GM13976 (cell line): Measurements from ENCODE around the gene JSRP1.
A peak's percentile ranks its signal among the peaks of the same experiment; 100 is the strongest.

ENCODE experiments used
- DNase-seq: peaks from one replicate; pipeline ENCODE4 v3.0.0; 2012; ENCODE audit warnings: low spot score
- in situ Hi-C: fragments of 300-500 bp; cut with MboI; formaldehyde crosslinking; loops from one replicate; pipeline ENCODE4 v1.12.0; 2022; ENCODE audit warnings: low sequenced_read_pairs, mixed read lengths, inconsistent platforms; ENCODE audit not compliant: unreplicated experiment
- TF ChIP-seq, protein P1 (sequence below): IDR thresholded peaks from 2 replicates; pipeline ENCODE4 v1.5.1; 2012; ENCODE audit warnings: borderline replicate concordance, mild to moderate bottlenecking; ENCODE audit not compliant: insufficient read depth; ENCODE audit errors: extremely low read depth, missing control alignments, control extremely low read depth

The JSRP1 gene

DNA sequence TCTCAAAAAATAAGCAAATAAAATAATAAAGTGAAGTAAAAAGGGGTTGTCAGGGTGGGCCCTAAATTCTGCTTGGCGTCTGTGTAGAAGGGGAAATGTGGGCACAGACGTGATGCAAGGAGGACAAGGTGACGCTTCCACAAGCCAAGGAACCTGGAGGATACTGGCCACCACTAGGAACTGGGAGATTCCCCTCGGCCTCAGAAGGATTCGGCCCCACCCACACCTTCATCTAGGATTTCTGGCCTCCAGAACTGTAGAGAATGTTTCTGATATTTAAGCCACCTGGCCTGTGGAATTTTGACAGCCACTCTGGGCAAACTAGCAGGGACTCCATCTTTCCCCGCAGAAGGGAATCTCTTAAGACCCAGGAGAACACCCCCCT is 21.2 kb downstream of the JSRP1 start:
- in situ Hi-C loops: no loop called here
- TF ChIP-seq, protein P1, sequence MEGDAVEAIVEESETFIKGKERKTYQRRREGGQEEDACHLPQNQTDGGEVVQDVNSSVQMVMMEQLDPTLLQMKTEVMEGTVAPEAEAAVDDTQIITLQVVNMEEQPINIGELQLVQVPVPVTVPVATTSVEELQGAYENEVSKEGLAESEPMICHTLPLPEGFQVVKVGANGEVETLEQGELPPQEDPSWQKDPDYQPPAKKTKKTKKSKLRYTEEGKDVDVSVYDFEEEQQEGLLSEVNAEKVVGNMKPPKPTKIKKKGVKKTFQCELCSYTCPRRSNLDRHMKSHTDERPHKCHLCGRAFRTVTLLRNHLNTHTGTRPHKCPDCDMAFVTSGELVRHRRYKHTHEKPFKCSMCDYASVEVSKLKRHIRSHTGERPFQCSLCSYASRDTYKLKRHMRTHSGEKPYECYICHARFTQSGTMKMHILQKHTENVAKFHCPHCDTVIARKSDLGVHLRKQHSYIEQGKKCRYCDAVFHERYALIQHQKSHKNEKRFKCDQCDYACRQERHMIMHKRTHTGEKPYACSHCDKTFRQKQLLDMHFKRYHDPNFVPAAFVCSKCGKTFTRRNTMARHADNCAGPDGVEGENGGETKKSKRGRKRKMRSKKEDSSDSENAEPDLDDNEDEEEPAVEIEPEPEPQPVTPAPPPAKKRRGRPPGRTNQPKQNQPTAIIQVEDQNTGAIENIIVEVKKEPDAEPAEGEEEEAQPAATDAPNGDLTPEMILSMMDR: no peak
- no peak for DNase-seq

DNA sequence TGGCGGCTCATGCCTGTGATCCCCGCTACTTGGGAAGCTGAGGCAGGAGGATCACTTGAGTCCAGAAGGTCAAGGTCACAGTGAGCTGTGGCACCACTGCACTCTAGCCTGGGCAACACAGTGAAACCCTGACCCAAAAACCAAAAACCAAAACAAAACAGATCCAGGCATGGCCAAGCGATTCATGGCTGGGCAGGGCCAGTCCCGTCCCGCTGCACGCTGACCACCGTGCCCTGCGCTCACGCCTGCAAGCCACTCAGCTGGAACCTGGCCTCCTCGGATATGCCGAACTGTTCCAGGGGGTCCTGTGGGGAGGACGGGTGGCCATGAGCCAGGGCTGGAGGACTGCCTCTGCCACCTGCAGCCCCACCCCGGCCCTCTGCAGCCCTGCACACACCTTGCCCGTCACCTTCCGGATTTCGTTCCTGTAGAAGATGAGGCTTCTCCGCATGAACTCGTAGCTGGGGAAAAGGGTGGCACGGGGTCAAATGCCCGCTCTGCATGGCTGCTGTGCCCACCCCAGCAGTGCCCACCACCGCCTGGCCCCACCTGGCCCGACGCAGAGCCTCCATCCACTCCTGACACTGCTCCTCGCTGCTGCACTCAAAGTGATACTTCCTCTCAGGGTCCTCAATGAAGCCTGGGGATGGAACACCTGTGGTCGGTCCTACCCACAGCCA is 22.5 kb downstream of the JSRP1 start:
- TF ChIP-seq, protein P1: no peak
- DNase-seq: no peak

DNA sequence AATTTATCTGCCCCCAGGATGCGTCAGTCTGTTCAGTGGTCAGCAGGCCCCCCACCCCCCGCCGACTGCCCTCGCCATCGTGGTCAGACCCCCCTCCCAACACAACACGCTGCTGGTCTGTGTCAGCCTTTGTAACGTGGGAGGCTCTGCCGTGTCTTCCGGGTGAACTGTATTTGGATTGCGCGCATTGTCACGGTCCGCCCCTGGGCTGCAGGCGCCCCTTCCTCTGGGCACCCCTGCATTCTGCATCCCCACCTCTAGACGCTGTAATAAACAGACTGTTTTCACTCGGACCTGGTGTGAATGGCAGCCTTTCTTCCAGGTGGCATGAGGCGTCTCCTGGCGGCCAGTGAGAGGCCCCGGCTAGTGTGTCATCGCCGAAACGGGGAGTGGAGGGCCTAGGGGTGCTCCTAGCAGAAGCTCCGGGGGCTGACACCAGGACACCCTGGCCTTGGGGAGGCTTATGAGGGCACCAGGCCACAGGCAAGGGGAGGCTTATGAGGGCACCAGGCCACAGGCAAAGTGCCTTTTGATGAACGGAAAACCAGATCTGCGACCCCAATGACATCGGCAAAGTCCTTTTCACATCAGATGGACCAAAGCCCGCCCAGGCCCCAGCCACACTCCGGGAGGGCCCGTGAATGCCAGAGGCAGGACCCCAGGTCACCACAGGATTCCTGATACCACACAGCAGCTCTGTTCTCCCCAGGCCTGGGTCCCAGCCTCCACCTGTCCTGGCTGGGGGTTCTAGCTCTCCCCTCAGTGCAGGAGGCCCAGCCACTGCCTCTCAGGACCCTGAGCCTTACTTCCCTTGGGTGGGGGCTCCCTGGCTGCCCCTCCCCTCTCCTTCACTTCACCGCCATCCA is 23.7 kb downstream of the JSRP1 start:
- no peak for DNase-seq
- TF ChIP-seq, protein P1: no peak
- in situ Hi-C loops: no loop called here

More for the DNA sequence above, 22.5 kb downstream of the JSRP1 start:
- in situ Hi-C loops: no loop called here

DNA sequence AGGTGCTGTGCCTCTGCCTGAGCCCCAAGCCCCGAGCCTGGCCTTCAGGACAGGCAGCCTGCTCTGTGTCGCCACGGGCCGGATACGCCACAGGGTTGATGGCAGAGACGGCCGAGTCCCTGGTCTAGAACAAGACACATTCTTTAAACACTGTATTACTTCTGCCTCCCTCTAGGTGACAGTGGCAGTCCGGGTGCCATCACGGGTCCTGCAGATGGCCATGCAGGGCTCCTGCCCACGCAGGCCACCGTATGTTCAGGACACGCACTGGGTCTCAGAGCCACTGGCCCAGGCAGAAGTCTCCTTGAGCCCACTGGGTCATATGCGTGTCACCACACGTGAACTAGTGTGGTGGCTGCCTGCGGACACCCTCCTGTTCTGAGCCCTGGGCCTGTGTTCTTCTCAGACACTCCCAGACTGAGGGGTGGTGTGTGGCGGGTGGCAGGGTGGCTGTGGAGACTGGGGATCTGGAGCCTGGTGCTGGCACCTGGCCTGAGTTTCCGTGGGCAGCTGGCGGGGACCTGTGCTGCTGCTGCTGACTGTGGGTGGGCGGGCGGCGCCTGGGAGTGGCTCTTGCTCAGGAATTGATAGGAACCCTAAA is 24.5 kb downstream of the JSRP1 start:
- TF ChIP-seq, protein P1: peak; percentile 4
- in situ Hi-C loops: no loop called here

DNA sequence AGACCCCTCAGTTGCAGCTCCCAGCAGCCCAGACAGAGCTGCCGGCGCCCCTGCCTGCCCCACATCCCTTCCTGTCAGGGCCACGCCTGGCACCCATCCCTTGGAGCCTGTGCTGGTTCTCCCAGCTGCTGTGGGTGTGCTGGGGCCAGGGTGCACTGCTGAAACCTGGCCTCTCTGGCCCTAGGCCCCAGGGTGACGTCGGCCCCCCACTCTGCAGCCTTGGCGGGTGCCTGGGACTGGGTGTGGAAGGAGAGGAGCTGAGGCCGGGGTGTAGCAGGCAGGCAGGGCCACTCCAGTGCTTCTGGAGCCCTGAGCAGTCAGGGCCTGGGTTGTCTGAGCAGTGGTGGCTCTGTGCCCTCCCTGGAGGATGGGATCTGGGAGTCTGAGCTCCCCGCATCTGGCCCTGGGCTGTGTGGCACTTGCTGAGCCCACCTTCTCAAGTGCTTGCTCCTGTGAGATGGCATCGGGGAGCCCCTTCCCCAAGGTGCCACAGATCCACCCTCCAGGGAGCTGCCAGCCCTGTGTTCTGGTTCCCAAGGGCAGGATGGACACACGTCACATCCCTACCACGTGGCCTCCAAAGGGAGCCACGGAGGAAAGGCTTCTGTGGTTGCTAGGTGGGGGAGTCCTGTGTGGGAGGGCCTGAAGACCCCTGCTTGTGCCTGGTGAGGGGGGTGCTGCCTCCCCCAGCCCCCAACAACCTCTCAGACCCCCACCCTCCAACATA is 25.2 kb downstream of the JSRP1 start:
- in situ Hi-C loops: no loop called here
- TF ChIP-seq, protein P1: no peak
- DNase-seq: no peak

More for the DNA sequence above, 24.5 kb downstream of the JSRP1 start:
- DNase-seq: no peak

DNA sequence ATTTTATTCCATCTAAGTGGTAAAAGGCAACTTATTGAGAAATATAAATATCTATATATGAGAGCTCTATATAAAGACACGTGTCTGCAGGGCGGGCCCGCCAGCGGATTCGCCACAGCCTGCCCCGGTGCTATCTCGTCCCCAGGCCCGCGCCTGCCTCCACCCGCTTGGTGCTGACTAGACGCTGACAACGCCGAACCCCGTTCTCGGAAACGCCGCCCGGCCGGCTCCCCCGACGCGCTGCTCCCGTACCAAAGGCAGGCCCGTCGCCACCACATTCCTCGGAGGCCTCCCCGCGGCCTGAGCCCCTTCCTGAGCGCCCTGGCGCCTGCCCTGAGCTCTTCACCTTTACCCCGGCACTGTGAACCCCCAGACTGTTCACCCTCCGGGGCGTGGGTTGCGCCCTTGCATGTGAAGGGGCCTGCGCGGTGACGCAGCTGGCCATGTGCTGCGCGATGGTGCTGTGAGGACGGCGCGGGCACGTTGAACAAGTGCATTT is 26.1 kb downstream of the JSRP1 start:
- in situ Hi-C loops: no loop called here
- TF ChIP-seq, protein P1: no peak
- no peak for DNase-seq
